ENCODE data around the gene RIT1.
"Not testable (repeated sequence)": the region's sequence is repeated elsewhere in the genome, so short reads cannot be mapped to it uniquely, and the experiment has no call there.

RIT1 gene

GRCh38 chr1:155934097-155934935 lies 23.2 kb upstream of the RIT1 start, which contains the start of gene KHDC4:
Gene KHDC4, minus strand, starts transcription at chr1:155934413. Its CDS starts 40 bp downstream, at chr1:155934373.
- DNase-seq: peak; percentile 72 to 99 (median 93)

DNA sequence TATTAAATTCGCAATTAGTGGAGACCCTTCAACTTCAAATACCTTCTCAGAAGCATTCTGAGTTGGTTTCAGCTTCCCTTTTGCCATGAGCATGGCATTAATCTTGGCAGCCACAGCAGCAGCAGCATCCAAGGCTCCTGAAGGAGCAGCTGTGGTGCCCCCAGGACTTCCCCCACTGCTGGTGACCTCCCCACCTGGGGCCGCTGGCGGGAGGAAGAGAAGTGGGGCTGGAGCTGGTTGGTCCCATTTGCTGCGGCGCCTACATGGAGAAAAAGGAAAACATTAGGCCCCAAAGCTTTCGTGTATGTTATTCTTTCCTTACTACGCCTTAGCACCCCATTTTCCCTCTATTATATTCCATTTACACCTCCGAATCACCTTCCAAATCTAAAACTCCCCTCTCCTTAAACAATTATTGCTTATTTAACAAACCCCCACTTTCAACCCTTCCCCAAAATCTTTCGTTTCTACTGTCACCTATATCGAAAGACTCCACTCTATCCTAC lies 22.5 kb upstream of the RIT1 start:
- DNase-seq: no peak

GRCh38 chr1:155932487-155932886 lies 21.3 kb upstream of the RIT1 start:
- DNase-seq: no peak

DNA sequence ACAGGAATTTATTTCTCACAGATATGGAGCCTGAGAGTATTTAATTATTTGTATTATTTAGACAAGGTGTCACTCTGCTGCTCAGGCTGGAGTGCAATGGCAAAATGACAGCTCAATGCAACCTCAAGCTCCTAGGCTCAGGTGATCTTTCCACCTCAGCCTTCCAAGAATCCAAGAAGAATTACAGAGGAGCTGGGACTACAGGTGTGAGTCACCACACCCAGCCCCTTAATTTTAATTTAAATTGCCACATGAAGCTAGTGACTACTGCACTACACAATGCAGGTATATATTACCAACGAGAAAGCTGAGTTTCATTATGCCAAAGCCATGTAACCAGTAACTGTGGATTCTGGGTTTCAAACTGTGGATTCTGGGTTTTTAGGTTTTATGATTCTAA lies 20.9 kb upstream of the RIT1 start:
- DNase-seq: no peak

DNA sequence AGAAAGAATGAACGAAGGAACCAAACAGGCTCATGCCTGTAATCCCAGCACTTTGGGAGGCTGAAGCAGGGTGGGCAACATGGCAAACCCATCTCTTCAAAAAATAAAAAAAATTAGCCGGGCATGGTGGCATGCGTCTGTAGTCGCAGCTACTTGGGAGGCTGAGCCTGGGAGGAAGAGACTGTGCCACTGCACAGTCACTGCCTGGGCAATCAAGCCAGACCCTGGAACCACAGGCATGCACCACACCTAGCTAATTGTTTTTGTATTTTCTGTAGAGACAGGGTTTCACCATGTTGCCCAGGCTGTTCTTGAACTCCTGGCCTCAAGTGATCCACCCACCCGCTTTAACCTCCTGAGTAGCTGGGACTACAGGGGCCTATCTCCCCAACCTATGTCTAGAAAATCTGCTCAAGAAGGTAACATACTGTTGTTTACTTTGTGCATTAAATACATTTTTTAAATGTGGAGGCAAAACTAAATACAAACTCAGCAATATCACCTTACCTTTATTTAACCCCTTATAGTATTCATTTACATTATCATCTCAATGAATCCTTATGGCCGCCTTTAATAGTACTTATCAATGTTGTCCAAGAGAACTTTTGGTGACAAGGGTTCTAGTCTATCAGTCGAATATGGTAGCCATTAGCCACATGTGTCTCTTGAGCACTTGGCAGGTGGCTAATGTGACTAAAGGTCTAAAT lies 20.3 kb upstream of the RIT1 start:
- no peak for DNase-seq

DNA sequence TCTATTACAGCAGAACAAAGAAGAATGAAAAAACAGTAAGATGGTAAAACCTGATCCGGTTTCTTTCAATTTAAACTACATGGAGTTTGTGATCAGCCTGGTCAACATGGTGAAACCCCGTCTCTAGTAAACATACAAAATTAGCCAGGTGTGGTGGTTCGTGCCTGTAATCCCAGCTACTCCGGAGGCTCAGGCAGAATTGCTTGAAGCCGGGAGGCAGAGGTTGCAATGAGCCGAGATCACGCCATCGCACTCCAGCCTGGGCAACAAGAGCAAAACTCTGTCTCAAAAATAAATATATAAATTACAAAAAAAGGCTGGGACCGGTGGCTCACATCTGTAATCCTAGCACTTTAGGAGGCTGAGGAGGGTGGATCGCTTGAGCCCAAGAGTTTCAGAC lies 19.6 kb upstream of the RIT1 start:
- not testable (repeated sequence) for DNase-seq

GRCh38 chr1:155929057-155929456 lies 17.9 kb upstream of the RIT1 start:
- DNase-seq: no peak

GRCh38 chr1:155925506-155925905 lies 14.4 kb upstream of the RIT1 start:
- no peak for DNase-seq

- no peak for DNase-seq
These were observed 9.6 kb upstream of the RIT1 start for GRCh38 chr1:155920717-155921116.

GRCh38 chr1:155919801-155920200 lies 8.7 kb upstream of the RIT1 start:
- no peak for DNase-seq

GRCh38 chr1:155918660-155919059 lies 7.5 kb upstream of the RIT1 start:
- DNase-seq: no peak

DNA sequence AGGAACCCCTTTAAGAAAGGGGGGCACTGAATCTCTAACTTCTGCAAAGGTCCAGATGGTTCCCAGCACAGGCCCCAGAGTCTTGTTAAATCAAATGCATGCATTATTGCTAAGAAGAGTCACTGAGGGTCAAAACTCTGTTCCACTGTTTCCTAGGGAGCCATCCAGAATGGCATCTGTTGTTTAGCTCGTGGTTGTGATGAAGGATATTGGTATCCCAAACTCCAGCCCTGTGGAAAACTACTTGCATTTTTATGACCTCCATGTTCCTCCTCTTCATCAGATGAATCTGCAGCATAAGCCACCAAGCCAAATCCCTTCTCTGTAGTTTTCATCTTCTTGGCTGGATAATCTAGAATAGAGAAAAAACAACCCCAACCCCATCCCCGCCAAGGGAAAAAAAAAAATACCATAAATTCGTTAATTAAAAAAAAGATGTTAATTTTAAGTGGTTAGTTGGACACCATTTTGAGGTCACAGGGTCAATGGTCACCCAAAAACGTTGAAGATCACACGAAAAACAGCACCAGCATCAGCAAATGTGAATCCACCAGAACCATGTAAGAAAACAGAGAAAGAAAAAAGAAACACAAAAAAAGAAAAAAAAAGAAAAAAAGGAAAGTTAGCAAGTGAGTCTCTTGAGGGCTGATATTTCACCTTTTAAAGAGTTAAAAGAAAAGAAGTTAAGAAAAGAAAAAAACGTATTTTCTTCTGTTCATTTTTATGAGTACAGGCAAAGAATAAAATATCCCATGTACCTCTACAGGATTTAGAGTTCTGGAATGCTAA lies 3.0 kb upstream of the RIT1 start:
- DNase-seq: no peak

- no peak for DNase-seq
These were observed 947 bp upstream of the RIT1 start for GRCh38 chr1:155912056-155912536.

- DNase-seq: peak in 32 of 51 donors; percentile 7 to 70 (median 24)
These were observed 478 bp downstream of the RIT1 start for GRCh38 chr1:155910621-155911121.

- peak in 6 of 51 donors; percentile 4 to 24 (median 9) for DNase-seq
These were observed 1.3 kb downstream of the RIT1 start for GRCh38 chr1:155909894-155910293.

DNA sequence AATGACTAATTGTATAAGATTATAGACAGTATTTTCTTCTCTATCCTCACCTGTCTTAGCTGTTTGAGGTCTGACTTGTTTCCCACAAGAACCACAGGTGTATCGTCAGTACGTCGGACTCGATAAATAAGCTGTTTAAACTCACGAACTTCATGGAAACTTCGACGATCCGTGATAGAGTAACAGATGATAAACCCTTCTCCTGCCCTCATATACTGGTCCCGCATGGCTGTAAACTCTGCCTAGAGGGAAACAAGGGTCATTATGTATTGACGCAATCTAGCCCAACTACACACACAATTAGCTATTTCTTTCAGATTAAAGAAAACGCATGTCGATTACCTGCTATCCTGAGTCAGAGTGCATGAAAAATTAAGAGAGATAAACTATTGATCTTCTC lies 6.9 kb downstream of the RIT1 start:
- no peak for DNase-seq

DNA sequence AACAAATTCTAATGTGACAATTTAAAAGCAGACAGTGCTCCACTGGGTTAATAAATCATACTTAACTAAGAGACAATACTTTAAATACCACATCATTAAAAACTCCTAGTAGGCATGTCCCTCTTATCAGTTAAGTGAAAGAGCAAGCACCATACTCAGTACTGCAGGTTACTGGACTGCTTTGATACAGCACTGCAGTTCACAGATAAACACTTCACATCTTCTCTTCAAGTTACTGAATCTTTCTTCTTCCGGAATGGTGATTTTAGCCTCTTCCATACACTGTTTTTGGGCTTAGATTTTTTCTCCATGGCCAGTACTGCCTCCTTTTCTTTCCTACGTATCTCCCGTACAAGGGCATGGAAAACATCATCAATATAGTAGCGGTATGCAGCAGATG lies 11.0 kb downstream of the RIT1 start:
- DNase-seq: no peak

GRCh38 chr1:155899683-155900082 lies 11.5 kb downstream of the RIT1 start:
- DNase-seq: no peak

DNA sequence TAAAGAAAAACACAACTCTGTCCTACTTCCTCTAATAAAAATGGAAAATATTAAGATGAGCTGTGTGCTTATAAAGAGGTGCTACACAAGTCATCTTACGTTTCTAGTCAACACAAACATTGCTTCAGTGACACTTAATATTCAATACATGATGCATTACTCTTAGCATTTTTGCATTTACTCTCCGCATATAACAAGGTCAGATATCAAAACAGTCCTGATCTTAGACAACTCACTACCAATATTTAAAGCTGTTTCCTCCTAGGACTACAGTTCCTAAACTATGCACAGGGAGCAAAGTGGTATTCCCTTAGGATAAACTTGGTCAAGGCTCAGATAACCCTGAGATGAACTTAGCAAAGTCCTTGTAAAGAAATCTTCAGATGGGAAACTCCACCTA lies 12.3 kb downstream of the RIT1 start:
- DNase-seq: no peak

- DNase-seq: no peak
These were observed 13.4 kb downstream of the RIT1 start for GRCh38 chr1:155897746-155898145.

GRCh38 chr1:155896476-155896875 lies 14.7 kb downstream of the RIT1 start:
- not testable (repeated sequence) for DNase-seq
